Retinal pigment epithelial cell (primary cell): ENCODE results near the gene HOXB1.

Source experiments
- DNase-seq: peaks from one replicate; pipeline ENCODE4 v3.0.0-alpha.2; 2010; ENCODE audit warnings: low read depth
- H3K4me3 ChIP-seq: 2 replicates; pipeline ENCODE4 v1.5.1; 2011; ENCODE audit warnings: mild to moderate bottlenecking, low read length, control low read depth, moderate library complexity
- CTCF ChIP-seq: conservative IDR thresholded peaks from 2 replicates; pipeline ENCODE4 v1.5.1; 2011; ENCODE audit warnings: low read depth, low read length, control low read depth, inconsistent platforms

Gene HOXB1

GRCh38 chr17:48570325-48571023 is 39.7 kb upstream of the HOXB1 start:
- DNase-seq = no peak
- TF ChIP-seq CTCF = no peak
- H3K4me3 ChIP-seq = no peak overlapping the region

DNA sequence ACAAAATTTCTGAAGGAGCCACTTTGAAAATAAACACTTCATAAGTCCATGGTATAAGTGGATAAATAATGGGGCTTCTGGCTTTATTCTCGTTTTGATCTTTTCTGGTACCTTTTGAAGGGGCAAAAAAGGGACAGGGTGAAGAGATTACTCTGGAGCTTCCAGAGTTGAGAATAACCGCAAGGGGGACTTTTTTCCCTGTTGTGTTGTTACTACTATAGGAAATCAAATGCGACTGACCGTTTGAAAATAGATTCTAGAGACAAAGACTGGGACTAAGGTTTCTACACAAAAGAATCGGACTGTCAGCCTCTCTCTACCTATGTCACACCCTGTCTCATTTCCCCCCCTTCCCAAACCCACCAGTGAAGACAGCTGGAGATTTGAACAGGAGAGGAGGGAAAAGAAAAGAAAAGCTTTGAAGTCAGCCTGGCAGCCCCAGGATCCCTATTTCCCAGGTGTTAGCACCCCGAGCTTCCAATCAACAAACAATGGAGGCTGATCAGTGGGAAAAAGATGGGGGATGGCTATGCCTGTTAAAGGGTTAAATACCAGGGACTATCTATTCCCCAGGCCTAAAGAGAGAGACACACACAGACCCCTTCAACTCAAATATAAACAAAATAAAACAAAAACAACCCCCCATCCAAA is 39.0 kb upstream of the HOXB1 start:
- no peak for TF ChIP-seq CTCF
- no peak overlapping the region for H3K4me3 ChIP-seq
- no peak for DNase-seq

GRCh38 chr17:48569240-48569582 is 38.4 kb upstream of the HOXB1 start:
- DNase-seq = no peak
- no peak for TF ChIP-seq CTCF
- no peak overlapping the region for H3K4me3 ChIP-seq

- DNase-seq = no peak
- TF ChIP-seq CTCF = no peak
- H3K4me3 ChIP-seq = no peak overlapping the region
These were observed 37.9 kb upstream of the HOXB1 start for GRCh38 chr17:48568499-48569239.

DNA sequence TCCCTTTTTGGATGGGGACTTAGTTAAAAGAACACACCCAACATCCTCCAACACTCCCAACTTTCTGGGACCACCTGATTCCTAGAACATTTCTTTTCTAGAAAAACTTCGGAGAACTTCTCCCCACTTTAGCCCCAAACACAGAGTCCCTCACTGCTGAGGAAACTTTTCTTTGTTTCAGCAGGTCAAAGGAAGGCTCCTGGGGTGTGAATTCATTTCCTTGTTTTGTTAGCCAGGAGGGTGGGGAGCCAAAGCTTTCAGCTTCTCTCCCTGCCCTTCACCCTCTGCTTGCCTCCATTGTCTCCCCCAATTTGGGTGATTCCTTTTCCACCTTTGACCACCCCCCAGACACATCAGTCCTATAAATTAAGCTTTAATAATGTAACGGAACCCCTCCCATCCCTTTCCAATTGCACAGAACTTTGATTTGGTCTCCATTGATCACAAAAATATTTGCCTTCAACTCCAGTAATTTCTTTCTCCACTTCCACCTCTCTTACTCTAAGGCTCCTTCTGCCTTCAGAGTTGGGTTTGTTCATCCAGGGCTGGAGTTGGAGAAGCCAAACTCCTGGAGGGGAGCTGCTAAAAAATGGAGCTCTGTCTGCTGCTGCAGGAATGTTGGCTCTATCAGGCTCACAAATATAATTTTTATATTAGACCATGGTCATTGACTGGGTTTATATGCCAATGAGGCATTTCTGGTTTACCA is 37.0 kb upstream of the HOXB1 start:
- no peak for TF ChIP-seq CTCF
- DNase-seq = no peak
- H3K4me3 ChIP-seq = no peak overlapping the region

GRCh38 chr17:48567209-48567608 is 36.4 kb upstream of the HOXB1 start:
- H3K4me3 ChIP-seq = no peak overlapping the region
- TF ChIP-seq CTCF = no peak
- no peak for DNase-seq
